GM15510 (cell line): ENCODE results near the gene ANKRD55.

Source experiments
- POLR2A ChIP-seq: IDR thresholded peaks from 3 replicates; pipeline ENCODE4 v1.6.1; 2011; ENCODE audit warnings: borderline replicate concordance; ENCODE audit not compliant: insufficient read length; ENCODE audit errors: extremely low read depth

ANKRD55 gene

GRCh38 chr5:56262279-56262678, 29.1 kb upstream of the ANKRD55 start:
- no peak for TF ChIP-seq POLR2A

DNA sequence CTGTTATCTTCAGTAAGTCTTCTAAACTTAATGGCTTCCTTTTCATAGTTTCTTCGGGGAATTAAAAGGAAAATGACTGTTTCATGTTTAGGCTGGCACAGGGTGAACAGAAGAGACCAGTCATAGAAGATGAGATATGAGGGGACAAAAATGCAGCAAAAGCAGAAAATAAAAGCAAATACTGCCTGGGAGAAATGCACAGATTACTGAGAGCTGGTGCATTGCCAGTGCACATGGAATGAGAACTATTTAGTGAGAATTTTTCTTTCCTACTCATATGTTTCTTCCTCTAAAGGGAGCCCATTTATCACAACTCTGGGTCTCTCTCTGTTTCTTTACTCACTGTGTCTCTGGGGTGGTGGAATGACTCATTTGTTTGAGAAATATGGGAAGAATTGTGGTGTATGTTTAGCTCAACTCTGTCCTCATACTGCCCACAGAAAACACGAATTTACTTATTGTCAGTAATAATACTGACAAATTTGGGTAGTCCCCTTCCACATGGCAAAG, 25.9 kb upstream of the ANKRD55 start:
- no peak for TF ChIP-seq POLR2A

DNA sequence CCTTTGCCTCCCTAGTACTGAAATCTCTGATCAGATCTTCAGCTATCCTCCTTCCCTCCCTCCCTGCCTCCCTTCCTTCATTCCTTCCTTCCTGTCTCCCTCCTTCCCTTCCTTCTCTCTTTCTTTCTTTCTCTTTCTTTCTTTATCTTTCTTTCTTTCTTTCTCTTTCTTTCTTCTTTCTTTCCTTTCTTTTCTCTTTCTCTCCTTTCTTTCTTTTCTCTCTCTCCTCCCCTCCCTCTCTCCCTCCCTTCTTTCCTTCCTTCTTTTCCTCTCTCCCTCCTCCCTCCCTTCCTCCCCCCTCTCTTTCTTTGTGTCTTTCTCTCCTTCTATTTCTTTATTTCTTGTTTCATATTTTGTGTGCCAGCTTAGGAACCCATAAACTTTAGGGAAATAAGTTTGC, 23.9 kb upstream of the ANKRD55 start:
- no peak for TF ChIP-seq POLR2A

DNA sequence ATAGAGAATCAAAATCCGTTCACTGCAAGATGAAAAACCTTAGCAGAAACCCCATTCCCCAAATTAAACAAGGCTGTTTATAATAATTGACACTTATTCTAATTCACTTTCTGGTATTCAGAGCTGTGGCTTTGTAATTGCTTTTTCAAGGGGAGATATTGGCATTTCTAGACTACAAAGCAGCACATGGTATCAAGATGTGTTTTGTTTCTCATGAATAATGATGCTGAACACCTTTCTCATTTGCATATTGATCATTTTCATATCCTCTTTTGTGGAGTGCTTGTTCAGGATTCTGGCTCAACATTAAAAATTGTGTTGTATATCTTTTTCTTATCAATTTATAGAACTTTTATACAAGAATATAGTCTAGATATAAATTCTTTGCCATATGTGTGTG, 22.4 kb upstream of the ANKRD55 start:
- TF ChIP-seq POLR2A: no peak

DNA sequence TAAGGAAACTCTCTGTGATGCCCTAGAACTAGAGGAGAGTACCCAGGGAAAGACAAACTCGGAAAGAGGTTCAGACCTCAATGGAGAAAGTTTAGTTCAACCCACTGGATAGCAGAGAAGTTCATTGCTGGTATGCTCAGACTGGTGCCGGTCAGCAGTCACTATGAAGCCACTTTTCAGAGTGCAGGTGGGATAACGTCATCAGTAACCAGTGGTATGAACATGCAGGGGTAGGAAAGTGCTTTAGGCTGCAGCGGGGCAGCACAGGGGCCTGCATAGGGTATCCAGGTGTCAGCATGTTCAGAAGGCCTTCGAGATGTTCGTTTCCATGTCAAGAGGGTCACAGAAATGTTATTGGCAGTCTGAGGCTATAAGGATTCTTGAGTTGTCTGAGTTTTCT, 20.8 kb upstream of the ANKRD55 start:
- no peak for TF ChIP-seq POLR2A

- no peak for TF ChIP-seq POLR2A
Measured at GRCh38 chr5:56253126-56253525, 20.0 kb upstream of the ANKRD55 start.

DNA sequence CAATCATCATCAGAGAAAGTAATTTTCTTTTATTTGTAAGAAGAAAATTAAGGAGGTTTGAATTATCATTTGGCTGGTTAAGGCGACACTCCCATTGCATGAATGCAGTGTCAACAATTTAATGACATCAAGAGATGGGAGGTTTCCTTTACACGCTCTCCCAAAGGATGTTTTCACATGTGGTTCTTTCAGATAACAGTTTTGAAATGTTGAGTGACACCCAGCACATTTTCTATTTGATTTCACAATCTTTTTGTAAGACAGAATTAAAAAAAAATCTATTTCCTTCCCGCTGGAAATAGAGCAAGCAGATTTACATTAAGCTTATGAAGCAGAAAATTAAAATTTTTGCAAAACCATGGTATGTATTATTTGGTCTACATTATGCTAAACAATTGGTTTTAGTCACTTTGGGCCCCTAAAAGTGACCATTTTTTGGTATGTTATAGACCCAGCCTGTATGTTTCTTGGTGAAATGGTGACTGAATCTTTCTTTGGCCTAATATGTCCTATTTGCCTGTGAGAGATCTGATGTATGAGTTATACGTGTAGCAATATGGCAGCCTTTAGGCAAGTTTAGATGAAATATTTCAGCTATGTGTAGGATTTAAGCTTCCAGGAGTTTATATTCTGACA, 18.9 kb upstream of the ANKRD55 start:
- TF ChIP-seq POLR2A: no peak

- no peak for TF ChIP-seq POLR2A
Measured at GRCh38 chr5:56251440-56251839, 18.3 kb upstream of the ANKRD55 start.

DNA sequence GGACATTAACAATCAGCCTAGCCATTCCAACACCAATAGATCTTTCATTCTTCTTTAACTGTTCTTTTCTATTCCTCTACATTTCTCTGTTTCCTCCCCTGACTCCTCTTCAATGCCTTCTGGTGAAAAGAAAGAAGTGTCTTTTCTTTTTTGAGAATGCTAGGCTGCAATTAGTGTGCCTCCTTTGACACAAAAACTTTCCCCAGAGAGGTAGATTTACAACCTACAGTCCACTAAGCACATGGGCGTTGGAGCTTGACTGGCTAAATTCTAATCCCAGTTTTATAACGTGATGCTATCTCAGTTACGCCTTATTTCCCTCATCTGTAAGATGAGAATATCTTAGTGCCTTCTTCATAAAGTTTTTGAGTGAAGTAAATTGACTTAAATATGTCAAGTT, 16.9 kb upstream of the ANKRD55 start:
- TF ChIP-seq POLR2A: no peak

GRCh38 chr5:56247592-56247991, 14.5 kb upstream of the ANKRD55 start:
- TF ChIP-seq POLR2A: no peak

GRCh38 chr5:56246769-56247168, 13.6 kb upstream of the ANKRD55 start:
- TF ChIP-seq POLR2A: no peak

GRCh38 chr5:56245481-56245880, 12.4 kb upstream of the ANKRD55 start:
- no peak for TF ChIP-seq POLR2A

DNA sequence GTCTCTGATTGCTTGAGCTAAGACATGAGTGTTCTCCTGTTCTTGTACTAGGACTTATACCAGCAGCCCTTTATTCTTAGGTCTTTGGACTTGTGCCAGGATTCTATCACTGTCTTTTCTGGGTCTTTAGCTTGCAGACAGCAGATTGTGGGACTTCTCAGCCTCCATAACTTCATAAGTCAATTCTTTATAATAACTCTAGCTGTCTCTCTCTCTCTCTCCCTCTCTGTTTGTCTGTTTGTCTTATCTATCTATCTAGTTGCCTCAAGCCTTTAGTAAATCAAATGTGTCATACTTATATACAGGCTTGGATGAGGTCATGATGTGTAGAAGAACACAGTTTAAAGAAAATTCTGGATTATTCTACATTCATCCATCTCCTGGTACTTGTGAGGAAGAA, 11.5 kb upstream of the ANKRD55 start:
- no peak for TF ChIP-seq POLR2A

GRCh38 chr5:56232538-56232937, 592 bp downstream of the ANKRD55 start:
- no peak for TF ChIP-seq POLR2A

DNA sequence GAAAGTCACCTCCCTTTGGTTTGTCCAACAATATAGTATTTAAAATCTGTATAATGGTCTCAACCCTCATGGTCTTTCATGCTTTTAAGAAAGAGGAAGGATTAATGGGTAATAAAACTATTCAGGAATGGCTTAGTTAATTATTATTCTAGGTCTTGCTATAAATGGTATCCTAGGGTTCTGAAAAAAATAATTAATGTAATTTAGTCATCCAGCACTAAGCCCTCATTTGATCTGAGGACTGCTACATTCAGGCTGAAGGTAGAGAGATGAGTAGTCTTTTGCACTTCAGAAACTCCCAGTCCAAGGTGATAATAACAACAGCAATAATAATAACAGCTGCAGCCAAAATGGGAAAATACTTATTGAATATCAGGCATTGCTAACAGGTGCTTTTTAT, 2.6 kb downstream of the ANKRD55 start:
- TF ChIP-seq POLR2A: no peak

- no peak for TF ChIP-seq POLR2A
Measured at GRCh38 chr5:56229111-56229510, 4.0 kb downstream of the ANKRD55 start.

GRCh38 chr5:56228631-56229030, 4.5 kb downstream of the ANKRD55 start:
- no peak for TF ChIP-seq POLR2A

- TF ChIP-seq POLR2A: no peak
Measured at GRCh38 chr5:56227691-56228090, 5.4 kb downstream of the ANKRD55 start.
